Neural cell (in vitro differentiated cells): ENCODE data around the gene CPNE2. TPM values are rescaled to one million over a fixed set of nuclear protein-coding genes. Genes with fewer than 3 reads are reported as not detected.

Experiments used
- H2AFZ ChIP-seq: fragments of 200-600, 300-800 bp; sonication (generic), shearing (Covaris generic); 2 replicates; pipeline ENCODE4 v1.6.0; 2014; ENCODE audit warnings: low read depth, mild to moderate bottlenecking, antibody characterized with exemption, low read length, moderate library complexity
- H3F3A ChIP-seq: fragments of 200-600 bp; shearing (Covaris generic); 2 replicates; pipeline ENCODE4 v1.6.1; 2016; ENCODE audit warnings: mild to moderate bottlenecking, moderate library complexity, mixed read lengths, antibody characterized with exemption, low read length; ENCODE audit not compliant: insufficient read depth, poor library complexity, severe bottlenecking
- H3K27ac ChIP-seq: fragments of 200-600, 300-800 bp; sonication (generic), shearing (Covaris generic); 2 replicates; pipeline ENCODE4 v1.5.1; 2014; ENCODE audit warnings: mild to moderate bottlenecking, low read length, moderate library complexity
- H3K27me3 ChIP-seq: fragments of 300-800, 200-600 bp; sonication (generic), shearing (Covaris generic); 2 replicates; pipeline ENCODE4 v1.6.0; 2014; ENCODE audit warnings: mild to moderate bottlenecking, low read depth, low read length, moderate library complexity; ENCODE audit not compliant: insufficient read depth
- H3K36me3 ChIP-seq: fragments of 300-800, 200-600 bp; sonication (generic), shearing (Covaris generic); 2 replicates; pipeline ENCODE4 v1.5.1; 2014; ENCODE audit warnings: mild to moderate bottlenecking, antibody characterized with exemption, low read length, moderate library complexity; ENCODE audit not compliant: insufficient read depth
- H3K4me2 ChIP-seq: fragments of 300-800, 200-600 bp; sonication (generic), shearing (Covaris generic); 2 replicates; pipeline ENCODE4 v1.6.0; 2014; ENCODE audit warnings: mild to moderate bottlenecking, low read length
- H3K4me3 ChIP-seq: fragments of 300-800, 200-600 bp; sonication (generic), shearing (Covaris generic); 2 replicates; pipeline ENCODE4 v1.5.1; 2014; ENCODE audit warnings: mild to moderate bottlenecking, low read length, moderate library complexity
- H3K79me2 ChIP-seq: fragments of 200-600 bp; shearing (Covaris generic); replicated peaks from 2 replicates; pipeline ENCODE4 v1.6.0; 2014; ENCODE audit warnings: mild to moderate bottlenecking, low read length, moderate library complexity; ENCODE audit not compliant: insufficient read depth
- H3K9ac ChIP-seq: fragments of 300-800, 200-600 bp; sonication (generic), shearing (Covaris generic); 2 replicates; pipeline ENCODE4 v1.6.1; 2016; ENCODE audit warnings: mild to moderate bottlenecking, low read length, mixed read lengths
- H3K9me2 ChIP-seq: fragments of 200-600 bp; shearing (Covaris generic); 2 replicates; pipeline ENCODE4 v1.6.1; 2016; ENCODE audit warnings: mild to moderate bottlenecking, low read length, mixed read lengths; ENCODE audit not compliant: insufficient read depth
- H3K9me3 ChIP-seq: fragments of 200-600, 300-800 bp; sonication (generic), shearing (Covaris generic); 2 replicates; pipeline ENCODE4 v1.6.1; 2016; ENCODE audit warnings: mild to moderate bottlenecking, mixed run types, low read length, moderate library complexity, mixed read lengths
- H4K20me1 ChIP-seq: fragments of 200-600 bp; shearing (Covaris generic); 2 replicates; pipeline ENCODE4 v1.6.1; 2016; ENCODE audit warnings: mild to moderate bottlenecking, mixed run types; ENCODE audit not compliant: insufficient read depth
- EP300 ChIP-seq: fragments of 450-650 bp; conservative IDR thresholded peaks from 2 replicates; pipeline ENCODE4 v1.6.1; 2014; ENCODE audit warnings: antibody characterized with exemption, mild to moderate bottlenecking, moderate library complexity; ENCODE audit not compliant: poor library complexity, severe bottlenecking
- EZH2 ChIP-seq: fragments of 200-600, 300-800 bp; shearing (Covaris generic), sonication (generic); IDR thresholded peaks from 2 replicates; pipeline ENCODE4 v1.6.1; 2014; ENCODE audit warnings: antibody characterized with exemption, low read length, borderline replicate concordance, mild to moderate bottlenecking; ENCODE audit not compliant: insufficient read depth, poor library complexity, severe bottlenecking
- MXI1 ChIP-seq: fragments of 450-650 bp; conservative IDR thresholded peaks from 2 replicates; pipeline ENCODE4 v1.6.1; 2014; ENCODE audit warnings: antibody characterized with exemption, mild to moderate bottlenecking; ENCODE audit not compliant: poor library complexity, severe bottlenecking
- POLR2AphosphoS5 ChIP-seq: IDR thresholded peaks from 2 replicates; pipeline ENCODE4 v1.6.1; 2012
- RAD21 ChIP-seq: fragments of 450-650 bp; conservative IDR thresholded peaks from 2 replicates; pipeline ENCODE4 v1.6.1; 2014; ENCODE audit warnings: antibody characterized with exemption, mild to moderate bottlenecking, moderate library complexity
- SMC3 ChIP-seq: fragments of 450-650 bp; conservative IDR thresholded peaks from 2 replicates; pipeline ENCODE4 v1.6.1; 2014; ENCODE audit warnings: antibody characterized with exemption, mild to moderate bottlenecking, moderate library complexity; ENCODE audit not compliant: poor library complexity
- TAF1 ChIP-seq: IDR thresholded peaks from 2 replicates; pipeline ENCODE4 v1.6.1; 2012; ENCODE audit warnings: low read depth
- polyA plus RNA-seq: library from polyadenylated mRNA; depleted of rRNA; stranded (reverse); fragments of >200 nt; gene quantifications from 2 replicates; pipeline ENCODE4 v1.2.3, GENCODE V29; 2014
- TF ChIP-seq, protein P1 (sequence below): IDR thresholded peaks from 2 replicates; pipeline ENCODE4 v1.6.1; 2012; ENCODE audit warnings: borderline replicate concordance
- TF ChIP-seq, protein P2 (sequence below): fragments of 450-650 bp; IDR thresholded peaks from 2 replicates; pipeline ENCODE4 v1.5.1; 2014; ENCODE audit warnings: antibody characterized with exemption, mild to moderate bottlenecking, moderate library complexity; ENCODE audit not compliant: poor library complexity, severe bottlenecking

Gene CPNE2
- polyA plus RNA-seq, 1 donor from 2014 or later, result 18.6 TPM

DNA sequence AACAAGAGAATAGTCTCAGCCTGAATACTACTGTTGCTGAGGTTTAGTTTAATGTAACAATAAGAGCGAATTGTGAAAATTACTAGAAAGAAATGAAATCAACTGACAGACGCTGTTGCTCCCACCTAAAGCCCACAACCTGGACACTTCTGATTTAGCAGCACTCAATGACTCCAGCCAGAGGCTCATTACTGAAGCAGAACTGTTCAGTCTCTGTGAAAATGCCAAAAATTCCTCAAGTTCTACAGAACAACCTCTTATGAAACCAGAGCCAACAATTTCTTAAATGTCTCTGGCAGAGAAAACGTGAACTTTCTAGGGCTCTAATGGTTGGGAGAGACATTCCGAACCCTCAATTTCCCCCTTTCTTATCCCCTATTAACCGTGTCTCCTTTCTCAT is 83.5 kb downstream of the CPNE2 start:
- Histone ChIP-seq H2AFZ (no peak overlapping the region), H3F3A (no peaks in the 10 kb centered on the region), H4K20me1 (no peaks in the 10 kb centered on the region), H3K36me3 (peaks cover 12% of the 10 kb centered on the region), H3K9me2 (no peaks in the 10 kb centered on the region), H3K27me3 (no peaks in the 10 kb centered on the region), H3K9me3 (no peaks in the 10 kb centered on the region), H3K4me2 (no peak overlapping the region), H3K4me3 (no peak overlapping the region), H3K9ac (no peak overlapping the region), H3K27ac (no peak overlapping the region), H3K79me2 (peaks cover 21% of the 10 kb centered on the region)
- TF ChIP-seq EZH2 (no peak), MXI1 (no peak), EP300 (no peak), TAF1 (no peak), RAD21 (no peak), SMC3 (no peak), POLR2AphosphoS5 (no peak)
- TF ChIP-seq, protein P1, sequence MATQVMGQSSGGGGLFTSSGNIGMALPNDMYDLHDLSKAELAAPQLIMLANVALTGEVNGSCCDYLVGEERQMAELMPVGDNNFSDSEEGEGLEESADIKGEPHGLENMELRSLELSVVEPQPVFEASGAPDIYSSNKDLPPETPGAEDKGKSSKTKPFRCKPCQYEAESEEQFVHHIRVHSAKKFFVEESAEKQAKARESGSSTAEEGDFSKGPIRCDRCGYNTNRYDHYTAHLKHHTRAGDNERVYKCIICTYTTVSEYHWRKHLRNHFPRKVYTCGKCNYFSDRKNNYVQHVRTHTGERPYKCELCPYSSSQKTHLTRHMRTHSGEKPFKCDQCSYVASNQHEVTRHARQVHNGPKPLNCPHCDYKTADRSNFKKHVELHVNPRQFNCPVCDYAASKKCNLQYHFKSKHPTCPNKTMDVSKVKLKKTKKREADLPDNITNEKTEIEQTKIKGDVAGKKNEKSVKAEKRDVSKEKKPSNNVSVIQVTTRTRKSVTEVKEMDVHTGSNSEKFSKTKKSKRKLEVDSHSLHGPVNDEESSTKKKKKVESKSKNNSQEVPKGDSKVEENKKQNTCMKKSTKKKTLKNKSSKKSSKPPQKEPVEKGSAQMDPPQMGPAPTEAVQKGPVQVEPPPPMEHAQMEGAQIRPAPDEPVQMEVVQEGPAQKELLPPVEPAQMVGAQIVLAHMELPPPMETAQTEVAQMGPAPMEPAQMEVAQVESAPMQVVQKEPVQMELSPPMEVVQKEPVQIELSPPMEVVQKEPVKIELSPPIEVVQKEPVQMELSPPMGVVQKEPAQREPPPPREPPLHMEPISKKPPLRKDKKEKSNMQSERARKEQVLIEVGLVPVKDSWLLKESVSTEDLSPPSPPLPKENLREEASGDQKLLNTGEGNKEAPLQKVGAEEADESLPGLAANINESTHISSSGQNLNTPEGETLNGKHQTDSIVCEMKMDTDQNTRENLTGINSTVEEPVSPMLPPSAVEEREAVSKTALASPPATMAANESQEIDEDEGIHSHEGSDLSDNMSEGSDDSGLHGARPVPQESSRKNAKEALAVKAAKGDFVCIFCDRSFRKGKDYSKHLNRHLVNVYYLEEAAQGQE, result no peak
- TF ChIP-seq, protein P2, sequence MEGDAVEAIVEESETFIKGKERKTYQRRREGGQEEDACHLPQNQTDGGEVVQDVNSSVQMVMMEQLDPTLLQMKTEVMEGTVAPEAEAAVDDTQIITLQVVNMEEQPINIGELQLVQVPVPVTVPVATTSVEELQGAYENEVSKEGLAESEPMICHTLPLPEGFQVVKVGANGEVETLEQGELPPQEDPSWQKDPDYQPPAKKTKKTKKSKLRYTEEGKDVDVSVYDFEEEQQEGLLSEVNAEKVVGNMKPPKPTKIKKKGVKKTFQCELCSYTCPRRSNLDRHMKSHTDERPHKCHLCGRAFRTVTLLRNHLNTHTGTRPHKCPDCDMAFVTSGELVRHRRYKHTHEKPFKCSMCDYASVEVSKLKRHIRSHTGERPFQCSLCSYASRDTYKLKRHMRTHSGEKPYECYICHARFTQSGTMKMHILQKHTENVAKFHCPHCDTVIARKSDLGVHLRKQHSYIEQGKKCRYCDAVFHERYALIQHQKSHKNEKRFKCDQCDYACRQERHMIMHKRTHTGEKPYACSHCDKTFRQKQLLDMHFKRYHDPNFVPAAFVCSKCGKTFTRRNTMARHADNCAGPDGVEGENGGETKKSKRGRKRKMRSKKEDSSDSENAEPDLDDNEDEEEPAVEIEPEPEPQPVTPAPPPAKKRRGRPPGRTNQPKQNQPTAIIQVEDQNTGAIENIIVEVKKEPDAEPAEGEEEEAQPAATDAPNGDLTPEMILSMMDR, result no peak

DNA sequence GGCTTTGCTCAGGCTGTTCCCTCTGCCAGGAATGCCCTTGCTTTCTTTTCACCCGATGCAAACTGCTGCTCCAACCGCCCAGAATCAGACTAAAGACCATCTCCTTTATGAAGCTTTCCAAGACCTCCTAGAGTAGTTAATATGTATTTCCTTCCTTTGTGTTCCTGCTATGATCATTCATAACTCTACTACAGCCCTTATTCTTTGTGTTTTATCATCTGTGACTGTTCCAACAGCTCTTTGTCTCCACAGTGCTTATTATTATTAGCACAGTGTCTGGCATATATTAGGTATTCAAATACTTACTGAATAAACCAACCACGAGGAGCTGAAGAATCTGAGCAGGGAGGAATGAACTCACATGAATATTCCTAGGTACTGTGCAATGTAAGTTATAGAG is 85.8 kb downstream of the CPNE2 start:
- H3K4me3 ChIP-seq, result peak overlapping the region; percentile 3
- no peaks in the 10 kb centered on the region for H3K36me3 ChIP-seq
- H3K9ac ChIP-seq, result peak overlapping the region; percentile 11
- TF ChIP-seq RAD21 (no peak), MXI1 (no peak), SMC3 (no peak), POLR2AphosphoS5 (no peak), EZH2 (no peak), EP300 (no peak), TAF1 (no peak)
- TF ChIP-seq, protein P2, result no peak
- TF ChIP-seq, protein P1, result no peak
- no peaks in the 10 kb centered on the region for H4K20me1 ChIP-seq
- H3F3A ChIP-seq, result no peaks in the 10 kb centered on the region
- peaks cover 44% of the 10 kb centered on the region for H3K79me2 ChIP-seq
- H3K9me3 ChIP-seq, result no peaks in the 10 kb centered on the region
- no peak overlapping the region for H2AFZ ChIP-seq
- H3K9me2 ChIP-seq, result no peaks in the 10 kb centered on the region
- no peaks in the 10 kb centered on the region for H3K27me3 ChIP-seq
- H3K4me2 ChIP-seq, result no peak overlapping the region
- H3K27ac ChIP-seq, result peak overlapping the region; percentile 54
